HCT116 (cell line): ENCODE data around the gene FRMD4A. TPM values are rescaled to one million over a fixed set of nuclear protein-coding genes. Genes with fewer than 3 reads are reported as not detected.

Source experiments
- ATAC-seq: fragments of 200-7000 bp; cut with Tn5 transposase; 2 replicates; pipeline ENCODE4 v1.9.1; 2020; ENCODE audit warnings: mild to moderate bottlenecking, moderate library complexity
- BruUV-seq: library from RNA; stranded (reverse); fragments of 400-500 nt; replicated peaks from 2 replicates; lab custom pipeline; 2021; lab: Mats Ljungman, UMichigan
- CTCF ChIA-PET: fragments of 300-600 bp; sonication (Branson Sonifier 250); formaldehyde crosslinking; loops from one replicate; lab custom pipeline; 2021; ENCODE audit warnings: antibody characterized with exemption; lab: Charles Lee
- POLR2A ChIA-PET: fragments of 300-600, 350-600 bp; sonication (Branson Sonifier 250); formaldehyde crosslinking; loops from one replicate; lab custom pipeline; 2021; ENCODE audit warnings: antibody characterized with exemption; lab: Charles Lee
- RAD21 ChIA-PET, 2 experiments: fragments of 300-600 bp; sonication (Branson Sonifier 250); formaldehyde crosslinking; loops; one replicate each; lab custom pipeline; 2023; ENCODE audit warnings: low total read pairs in 2 of 2; ENCODE audit not compliant: uncharacterized antibody in 2 of 2, unreplicated experiment in 2 of 2, low non-redundant PET in 1 of 2; lab: Charles Lee
- DNase-seq: peaks from one replicate; pipeline ENCODE4 v3.0.0-alpha.2; 2010; ENCODE audit warnings: low read depth, low spot score
- H2AFZ ChIP-seq: fragments of 200-600 bp; shearing (Covaris generic), sonication (generic); 2 replicates; pipeline ENCODE4 v1.6.1; 2017; ENCODE audit warnings: low read depth, mixed run types, mixed read lengths, antibody characterized with exemption, low read length; ENCODE audit not compliant: poor library complexity, severe bottlenecking
- H3K27ac ChIP-seq: 2 replicates; pipeline ENCODE4 v1.5.1; 2012; ENCODE audit warnings: low read depth, low read length
- H3K27me3 ChIP-seq: fragments of 200-600 bp; sonication (generic); 2 replicates; pipeline ENCODE4 v1.6.1; 2016; ENCODE audit warnings: mixed run types, low read length, mixed read lengths; ENCODE audit not compliant: insufficient read depth
- H3K36me3 ChIP-seq, 2 experiments: fragments of 200-500 bp in 1 of 2; fragments of 200-600 bp in 1 of 2; sonication (Bioruptor generic) in 1 of 2; sonication (generic) in 1 of 2; 2 replicates each; pipeline versions ENCODE4 v1.5.1 to v1.6.1; 2014 to 2016; ENCODE audit warnings: low read length in 2 of 2, inconsistent platforms in 1 of 2, mixed read lengths in 1 of 2, mixed run types in 1 of 2; ENCODE audit not compliant: insufficient read depth in 2 of 2, control insufficient read depth in 1 of 2
- H3K4me1 ChIP-seq, 2 experiments: fragments of 200-600 bp in 1 of 2; sonication (generic) in 1 of 2; 2 replicates each; pipeline versions ENCODE4 v1.5.1 to v1.6.1; 2012 to 2017; ENCODE audit warnings: low read length in 2 of 2, inconsistent platforms in 1 of 2, mild to moderate bottlenecking in 1 of 2, mixed read lengths in 1 of 2, mixed run types in 1 of 2, moderate library complexity in 1 of 2; ENCODE audit not compliant: insufficient read depth in 2 of 2, control insufficient read depth in 1 of 2
- H3K4me2 ChIP-seq: fragments of 200-600 bp; sonication (generic); 2 replicates; pipeline ENCODE4 v1.6.1; 2017; ENCODE audit warnings: mixed run types, low read length, mixed read lengths
- H3K4me3 ChIP-seq, 2 experiments: fragments of 200-600 bp in 1 of 2; sonication (generic) in 1 of 2; replicated peaks in 1 of 2; 2 replicates each; pipeline ENCODE4 v1.5.1; 2011 to 2016; ENCODE audit warnings: low read length in 2 of 2, control low read depth in 1 of 2, low read depth in 1 of 2, mild to moderate bottlenecking in 1 of 2, mixed read lengths in 1 of 2, mixed run types in 1 of 2
- H3K79me2 ChIP-seq: fragments of 200-600 bp; sonication (generic); 2 replicates; pipeline ENCODE4 v1.6.1; 2017; ENCODE audit warnings: mild to moderate bottlenecking, mixed run types, low read length, moderate library complexity, mixed read lengths; ENCODE audit not compliant: insufficient read depth
- H3K9ac ChIP-seq: fragments of 200-600 bp; sonication (generic); 2 replicates; pipeline ENCODE4 v1.6.1; 2016; ENCODE audit warnings: low read length, mixed read lengths
- H3K9me2 ChIP-seq: fragments of 200-600 bp; sonication (generic), shearing (Covaris generic); 2 replicates; pipeline ENCODE4 v1.6.1; 2017; ENCODE audit warnings: mixed run types, mild to moderate bottlenecking, moderate library complexity; ENCODE audit not compliant: insufficient read depth
- H3K9me3 ChIP-seq, 2 experiments: fragments of 200-500 bp in 1 of 2; fragments of 200-600 bp in 1 of 2; sonication (Bioruptor generic) in 1 of 2; sonication (generic) in 1 of 2; 2 replicates each; pipeline ENCODE4 v1.6.1; 2014 to 2017; ENCODE audit warnings: low read length in 2 of 2, mixed read lengths in 2 of 2, inconsistent platforms in 1 of 2, low read depth in 1 of 2, mild to moderate bottlenecking in 1 of 2, mixed run types in 1 of 2, moderate library complexity in 1 of 2; ENCODE audit not compliant: control insufficient read depth in 1 of 2, insufficient read depth in 1 of 2
- H4K20me1 ChIP-seq: fragments of 200-600 bp; sonication (generic), shearing (Covaris generic); 2 replicates; pipeline ENCODE4 v1.6.1; 2017; ENCODE audit warnings: mixed run types, mild to moderate bottlenecking, moderate library complexity; ENCODE audit not compliant: insufficient read depth
- CBX3 ChIP-seq: IDR thresholded peaks from 2 replicates; pipeline ENCODE4 v1.6.1; 2012; ENCODE audit warnings: low read depth
- CEBPB ChIP-seq: IDR thresholded peaks from 2 replicates; pipeline ENCODE4 v1.6.1; 2012; ENCODE audit warnings: low read depth
- EGR1 ChIP-seq: IDR thresholded peaks from 2 replicates; pipeline ENCODE4 v1.6.1; 2012; ENCODE audit warnings: low read depth
- ELF1 ChIP-seq: IDR thresholded peaks from 2 replicates; pipeline ENCODE4 v1.6.1; 2012; ENCODE audit warnings: low read depth, borderline replicate concordance
- EZH2phosphoT487 ChIP-seq: fragments of 200-600 bp; IDR thresholded peaks from 2 replicates; pipeline ENCODE4 v1.6.1; 2018; ENCODE audit warnings: antibody characterized with exemption, borderline replicate concordance
- FOSL1 ChIP-seq: IDR thresholded peaks from 2 replicates; pipeline ENCODE4 v1.6.1; 2012; ENCODE audit warnings: low read depth
- JUND ChIP-seq: IDR thresholded peaks from 2 replicates; pipeline ENCODE4 v1.6.1; 2012
- POLR2AphosphoS5 ChIP-seq: IDR thresholded peaks from 2 replicates; pipeline ENCODE4 v1.6.1; 2011; ENCODE audit warnings: mild to moderate bottlenecking, low read depth, low read length, moderate library complexity
- RAD21 ChIP-seq: IDR thresholded peaks from 2 replicates; pipeline ENCODE4 v1.6.1; 2012; ENCODE audit warnings: low read depth, mild to moderate bottlenecking
- SIN3A ChIP-seq: IDR thresholded peaks from 2 replicates; pipeline ENCODE4 v1.6.1; 2012; ENCODE audit warnings: low read depth
- SP1 ChIP-seq: IDR thresholded peaks from 2 replicates; pipeline ENCODE4 v1.6.1; 2012; ENCODE audit warnings: low read depth
- TCF7L2 ChIP-seq: IDR thresholded peaks from 2 replicates; pipeline ENCODE4 v1.7.0; 2011; ENCODE audit warnings: borderline replicate concordance, inconsistent platforms; ENCODE audit not compliant: insufficient read depth, insufficient read length; ENCODE audit errors: extremely low read depth
- YY1 ChIP-seq: IDR thresholded peaks from 2 replicates; pipeline ENCODE4 v1.6.1; 2011; ENCODE audit warnings: low read length, low read depth, moderate library complexity, mild to moderate bottlenecking; ENCODE audit not compliant: insufficient replicate concordance; ENCODE audit errors: extremely low read depth
- ZFX ChIP-seq: fragments of 450-650 bp; IDR thresholded peaks from 2 replicates; pipeline ENCODE4 v1.6.1; 2017
- ZNF274 ChIP-seq: fragments of 200-500 bp; sonication (Bioruptor generic); IDR thresholded peaks from 2 replicates; pipeline ENCODE4 v1.6.1; 2014; ENCODE audit warnings: mild to moderate bottlenecking, low read depth, low read length, inconsistent platforms
- intact Hi-C: fragments of 100-400 bp; cut with micrococcal nuclease; formaldehyde crosslinking; loops from 2 replicates; pipeline ENCODE4 v1.10.0; 2022
- total RNA-seq: library from RNA; stranded (reverse); gene quantifications from one replicate; pipeline ENCODE4 v1.2.1, GENCODE V29; 2021; ENCODE audit not compliant: unreplicated experiment
- TF ChIP-seq, protein P1 (sequence below): IDR thresholded peaks from 2 replicates; pipeline ENCODE4 v1.6.1; 2012
- TF ChIP-seq, protein P2 (sequence below), 3 experiments: fragments of 200-600 bp in 1 of 3; sonication (generic) in 1 of 3; IDR thresholded peaks in 2 of 3; conservative IDR thresholded peaks in 1 of 3; 2 replicates each; pipeline ENCODE4 v1.5.1; 2012 to 2017; ENCODE audit warnings: low read depth in 2 of 3, low read length in 2 of 3, antibody characterized with exemption in 1 of 3, borderline replicate concordance in 1 of 3, control low read depth in 1 of 3, mild to moderate bottlenecking in 1 of 3, mixed read lengths in 1 of 3, mixed run types in 1 of 3, moderate library complexity in 1 of 3; ENCODE audit not compliant: insufficient read depth in 1 of 3
- TF ChIP-seq, protein P3 (sequence below): IDR thresholded peaks from 2 replicates; pipeline ENCODE4 v1.6.1; 2012; ENCODE audit warnings: low read depth
- TF ChIP-seq, protein P4 (sequence below): IDR thresholded peaks from 2 replicates; pipeline ENCODE4 v1.6.1; 2011; ENCODE audit warnings: mild to moderate bottlenecking, low read length, moderate library complexity; ENCODE audit not compliant: insufficient replicate concordance; ENCODE audit errors: extremely low read depth
- TF ChIP-seq, protein P5 (sequence below): IDR thresholded peaks from 2 replicates; pipeline ENCODE4 v1.6.1; 2012

The FRMD4A gene
- total RNA-seq, 1 experiment from 2014 or later = 0.20 TPM

DNA sequence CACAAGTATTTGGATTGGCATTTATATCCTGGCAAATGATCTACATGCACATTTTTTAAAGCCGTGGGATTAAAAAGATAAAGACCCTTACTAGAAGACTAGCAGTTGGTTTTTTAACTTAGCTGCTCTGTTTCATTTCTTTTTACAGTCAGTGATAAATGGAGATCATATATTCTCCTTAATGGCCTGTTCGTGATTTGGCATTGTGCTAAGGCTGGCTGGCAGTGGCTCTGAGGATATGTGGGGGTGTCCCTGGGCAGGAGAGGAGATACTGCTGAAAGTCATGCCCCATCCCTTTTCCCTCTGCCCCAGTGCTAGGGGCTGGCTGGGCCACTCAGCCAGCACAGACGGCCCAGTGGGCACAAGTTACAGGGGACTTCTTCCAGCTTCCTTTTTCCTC is 402.3 kb downstream of the FRMD4A start:
- Histone ChIP-seq H3K9ac (no peak overlapping the region), H3K36me3 (no peaks in the 10 kb centered on the region), H3K27me3 (no peaks in the 10 kb centered on the region), H3K79me2 (no peaks in the 10 kb centered on the region), H4K20me1 (no peaks in the 10 kb centered on the region), H3K4me3 (no peak overlapping the region), H3K4me1 (no peaks in the 10 kb centered on the region), H3K9me2 (no peaks in the 10 kb centered on the region), H3K9me3 (no peaks in the 10 kb centered on the region), H3K4me2 (no peak overlapping the region), H3K27ac (no peak overlapping the region), H2AFZ (no peak overlapping the region)
- intact Hi-C loops = no loop called here
- DNase-seq (no peak), ATAC-seq (no peak)
- no TSS peak for BruUV-seq
- TF ChIP-seq TCF7L2 = no peak
- no peak for TF ChIP-seq CBX3
- TF ChIP-seq, protein P1, sequence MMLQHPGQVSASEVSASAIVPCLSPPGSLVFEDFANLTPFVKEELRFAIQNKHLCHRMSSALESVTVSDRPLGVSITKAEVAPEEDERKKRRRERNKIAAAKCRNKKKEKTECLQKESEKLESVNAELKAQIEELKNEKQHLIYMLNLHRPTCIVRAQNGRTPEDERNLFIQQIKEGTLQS = no peak
- no peak for TF ChIP-seq SIN3A
- TF ChIP-seq JUND = no peak
- no peak for TF ChIP-seq ZFX
- no peak for TF ChIP-seq POLR2AphosphoS5
- no peak for TF ChIP-seq ZNF274
- TF ChIP-seq SP1 = no peak
- TF ChIP-seq, protein P2, sequence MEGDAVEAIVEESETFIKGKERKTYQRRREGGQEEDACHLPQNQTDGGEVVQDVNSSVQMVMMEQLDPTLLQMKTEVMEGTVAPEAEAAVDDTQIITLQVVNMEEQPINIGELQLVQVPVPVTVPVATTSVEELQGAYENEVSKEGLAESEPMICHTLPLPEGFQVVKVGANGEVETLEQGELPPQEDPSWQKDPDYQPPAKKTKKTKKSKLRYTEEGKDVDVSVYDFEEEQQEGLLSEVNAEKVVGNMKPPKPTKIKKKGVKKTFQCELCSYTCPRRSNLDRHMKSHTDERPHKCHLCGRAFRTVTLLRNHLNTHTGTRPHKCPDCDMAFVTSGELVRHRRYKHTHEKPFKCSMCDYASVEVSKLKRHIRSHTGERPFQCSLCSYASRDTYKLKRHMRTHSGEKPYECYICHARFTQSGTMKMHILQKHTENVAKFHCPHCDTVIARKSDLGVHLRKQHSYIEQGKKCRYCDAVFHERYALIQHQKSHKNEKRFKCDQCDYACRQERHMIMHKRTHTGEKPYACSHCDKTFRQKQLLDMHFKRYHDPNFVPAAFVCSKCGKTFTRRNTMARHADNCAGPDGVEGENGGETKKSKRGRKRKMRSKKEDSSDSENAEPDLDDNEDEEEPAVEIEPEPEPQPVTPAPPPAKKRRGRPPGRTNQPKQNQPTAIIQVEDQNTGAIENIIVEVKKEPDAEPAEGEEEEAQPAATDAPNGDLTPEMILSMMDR (IDR thresholded peaks at IDR 0.05 in 2 of 3, conservative IDR thresholded peaks at IDR 0.05 in 1 of 3; ENCODE audit: borderline replicate concordance in 1 of 3, insufficient read depth in 1 of 3, low read depth in 2 of 3, low read length in 2 of 3) = no peak
- TF ChIP-seq EGR1 = no peak
- TF ChIP-seq RAD21 = no peak
- TF ChIP-seq, protein P3, sequence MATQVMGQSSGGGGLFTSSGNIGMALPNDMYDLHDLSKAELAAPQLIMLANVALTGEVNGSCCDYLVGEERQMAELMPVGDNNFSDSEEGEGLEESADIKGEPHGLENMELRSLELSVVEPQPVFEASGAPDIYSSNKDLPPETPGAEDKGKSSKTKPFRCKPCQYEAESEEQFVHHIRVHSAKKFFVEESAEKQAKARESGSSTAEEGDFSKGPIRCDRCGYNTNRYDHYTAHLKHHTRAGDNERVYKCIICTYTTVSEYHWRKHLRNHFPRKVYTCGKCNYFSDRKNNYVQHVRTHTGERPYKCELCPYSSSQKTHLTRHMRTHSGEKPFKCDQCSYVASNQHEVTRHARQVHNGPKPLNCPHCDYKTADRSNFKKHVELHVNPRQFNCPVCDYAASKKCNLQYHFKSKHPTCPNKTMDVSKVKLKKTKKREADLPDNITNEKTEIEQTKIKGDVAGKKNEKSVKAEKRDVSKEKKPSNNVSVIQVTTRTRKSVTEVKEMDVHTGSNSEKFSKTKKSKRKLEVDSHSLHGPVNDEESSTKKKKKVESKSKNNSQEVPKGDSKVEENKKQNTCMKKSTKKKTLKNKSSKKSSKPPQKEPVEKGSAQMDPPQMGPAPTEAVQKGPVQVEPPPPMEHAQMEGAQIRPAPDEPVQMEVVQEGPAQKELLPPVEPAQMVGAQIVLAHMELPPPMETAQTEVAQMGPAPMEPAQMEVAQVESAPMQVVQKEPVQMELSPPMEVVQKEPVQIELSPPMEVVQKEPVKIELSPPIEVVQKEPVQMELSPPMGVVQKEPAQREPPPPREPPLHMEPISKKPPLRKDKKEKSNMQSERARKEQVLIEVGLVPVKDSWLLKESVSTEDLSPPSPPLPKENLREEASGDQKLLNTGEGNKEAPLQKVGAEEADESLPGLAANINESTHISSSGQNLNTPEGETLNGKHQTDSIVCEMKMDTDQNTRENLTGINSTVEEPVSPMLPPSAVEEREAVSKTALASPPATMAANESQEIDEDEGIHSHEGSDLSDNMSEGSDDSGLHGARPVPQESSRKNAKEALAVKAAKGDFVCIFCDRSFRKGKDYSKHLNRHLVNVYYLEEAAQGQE = no peak
- TF ChIP-seq FOSL1 = no peak
- TF ChIP-seq, protein P4, sequence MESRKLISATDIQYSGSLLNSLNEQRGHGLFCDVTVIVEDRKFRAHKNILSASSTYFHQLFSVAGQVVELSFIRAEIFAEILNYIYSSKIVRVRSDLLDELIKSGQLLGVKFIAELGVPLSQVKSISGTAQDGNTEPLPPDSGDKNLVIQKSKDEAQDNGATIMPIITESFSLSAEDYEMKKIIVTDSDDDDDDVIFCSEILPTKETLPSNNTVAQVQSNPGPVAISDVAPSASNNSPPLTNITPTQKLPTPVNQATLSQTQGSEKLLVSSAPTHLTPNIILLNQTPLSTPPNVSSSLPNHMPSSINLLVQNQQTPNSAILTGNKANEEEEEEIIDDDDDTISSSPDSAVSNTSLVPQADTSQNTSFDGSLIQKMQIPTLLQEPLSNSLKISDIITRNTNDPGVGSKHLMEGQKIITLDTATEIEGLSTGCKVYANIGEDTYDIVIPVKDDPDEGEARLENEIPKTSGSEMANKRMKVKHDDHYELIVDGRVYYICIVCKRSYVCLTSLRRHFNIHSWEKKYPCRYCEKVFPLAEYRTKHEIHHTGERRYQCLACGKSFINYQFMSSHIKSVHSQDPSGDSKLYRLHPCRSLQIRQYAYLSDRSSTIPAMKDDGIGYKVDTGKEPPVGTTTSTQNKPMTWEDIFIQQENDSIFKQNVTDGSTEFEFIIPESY = no peak
- no peak for TF ChIP-seq ELF1
- no peak for TF ChIP-seq EZH2phosphoT487
- TF ChIP-seq YY1 = no peak
- TF ChIP-seq, protein P5, sequence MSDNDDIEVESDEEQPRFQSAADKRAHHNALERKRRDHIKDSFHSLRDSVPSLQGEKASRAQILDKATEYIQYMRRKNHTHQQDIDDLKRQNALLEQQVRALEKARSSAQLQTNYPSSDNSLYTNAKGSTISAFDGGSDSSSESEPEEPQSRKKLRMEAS = no peak
- no peak for TF ChIP-seq CEBPB
- RAD21 ChIA-PET = no interaction called here
- POLR2A ChIA-PET = no interaction called here
- CTCF ChIA-PET = no interaction called here
